RWPE2 (cell line): Measurements from ENCODE around the gene CA5A.
A peak's percentile ranks its signal among the peaks of the same experiment; 100 is the strongest.

ENCODE experiments used
- ATAC-seq: fragments of 200-7000 bp; cut with Tn5 transposase; 3 replicates; pipeline ENCODE4 v1.9.1; 2021; ENCODE audit warnings: low read depth
- DNase-seq: peaks from one replicate; pipeline ENCODE4 v3.0.0-alpha.2; 2020; ENCODE audit warnings: low spot score
- H3K27ac ChIP-seq: fragments of 450-650 bp; 2 replicates; pipeline ENCODE4 v1.5.1; 2017; ENCODE audit warnings: mild to moderate bottlenecking; ENCODE audit not compliant: poor library complexity, severe bottlenecking
- H3K27me3 ChIP-seq: fragments of 250-450 bp; sonication (Bioruptor Pico); 2 replicates; pipeline ENCODE4 v1.5.1; 2021; ENCODE audit warnings: mild to moderate bottlenecking, moderate library complexity; ENCODE audit not compliant: insufficient read depth, poor library complexity, severe bottlenecking
- H3K36me3 ChIP-seq: fragments of 250-450 bp; sonication (Bioruptor Pico); 2 replicates; pipeline ENCODE4 v1.5.1; 2020; ENCODE audit warnings: low read depth, mild to moderate bottlenecking, moderate library complexity
- H3K4me1 ChIP-seq: fragments of 250-450 bp; sonication (Bioruptor Pico); 2 replicates; pipeline ENCODE4 v1.5.1; 2021; ENCODE audit warnings: mild to moderate bottlenecking, moderate library complexity; ENCODE audit not compliant: insufficient read depth, poor library complexity, severe bottlenecking
- H3K4me3 ChIP-seq: fragments of 250-450 bp; sonication (Bioruptor Pico); 2 replicates; pipeline ENCODE4 v1.5.1; 2021; ENCODE audit warnings: mild to moderate bottlenecking, moderate library complexity; ENCODE audit not compliant: severe bottlenecking
- H3K9me3 ChIP-seq: fragments of 250-450 bp; sonication (Bioruptor Pico); 2 replicates; pipeline ENCODE4 v1.5.1; 2021; ENCODE audit warnings: mild to moderate bottlenecking, moderate library complexity; ENCODE audit not compliant: severe bottlenecking
- TF ChIP-seq, protein P1 (sequence below): fragments of 450-650 bp; IDR thresholded peaks from one replicate; pipeline ENCODE4 v1.5.1; 2017; ENCODE audit warnings: mild to moderate bottlenecking, moderate library complexity; ENCODE audit not compliant: poor library complexity, severe bottlenecking

Gene CA5A

DNA sequence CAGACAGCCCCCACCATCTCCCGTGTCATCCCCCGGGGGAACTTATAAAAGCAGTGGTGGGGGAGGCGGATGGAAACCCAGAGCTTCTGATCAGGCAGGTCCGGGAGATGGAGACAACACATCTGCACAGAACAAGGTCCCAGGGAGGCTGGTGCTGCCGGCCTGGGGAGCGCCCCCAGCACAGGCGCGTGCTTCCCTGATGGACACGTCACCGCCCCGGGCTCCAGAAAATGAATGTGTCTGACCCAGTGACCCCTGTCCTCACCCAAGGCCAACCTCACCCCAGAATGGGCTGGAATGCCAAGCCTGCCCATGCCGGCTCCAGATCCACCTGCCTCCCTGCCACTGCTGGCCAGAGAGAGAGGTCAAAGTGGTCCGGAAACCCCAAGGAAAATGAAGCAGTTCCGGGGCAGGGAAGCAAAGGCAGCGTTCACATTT is 79.5 kb downstream of the CA5A start:
- Histone ChIP-seq H3K27me3 (no peaks in the 10 kb centered on the region), H3K36me3 (peaks cover 93% of the 10 kb centered on the region), H3K9me3 (no peaks in the 10 kb centered on the region), H3K4me1 (peaks cover 78% of the 10 kb centered on the region), H3K4me3 (peak overlapping the region; percentile 1), H3K27ac (peak overlapping the region; percentile 98)
- no peak for ATAC-seq
- TF ChIP-seq, protein P1, sequence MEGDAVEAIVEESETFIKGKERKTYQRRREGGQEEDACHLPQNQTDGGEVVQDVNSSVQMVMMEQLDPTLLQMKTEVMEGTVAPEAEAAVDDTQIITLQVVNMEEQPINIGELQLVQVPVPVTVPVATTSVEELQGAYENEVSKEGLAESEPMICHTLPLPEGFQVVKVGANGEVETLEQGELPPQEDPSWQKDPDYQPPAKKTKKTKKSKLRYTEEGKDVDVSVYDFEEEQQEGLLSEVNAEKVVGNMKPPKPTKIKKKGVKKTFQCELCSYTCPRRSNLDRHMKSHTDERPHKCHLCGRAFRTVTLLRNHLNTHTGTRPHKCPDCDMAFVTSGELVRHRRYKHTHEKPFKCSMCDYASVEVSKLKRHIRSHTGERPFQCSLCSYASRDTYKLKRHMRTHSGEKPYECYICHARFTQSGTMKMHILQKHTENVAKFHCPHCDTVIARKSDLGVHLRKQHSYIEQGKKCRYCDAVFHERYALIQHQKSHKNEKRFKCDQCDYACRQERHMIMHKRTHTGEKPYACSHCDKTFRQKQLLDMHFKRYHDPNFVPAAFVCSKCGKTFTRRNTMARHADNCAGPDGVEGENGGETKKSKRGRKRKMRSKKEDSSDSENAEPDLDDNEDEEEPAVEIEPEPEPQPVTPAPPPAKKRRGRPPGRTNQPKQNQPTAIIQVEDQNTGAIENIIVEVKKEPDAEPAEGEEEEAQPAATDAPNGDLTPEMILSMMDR, result no peak
- peak; percentile 75 for DNase-seq

DNA sequence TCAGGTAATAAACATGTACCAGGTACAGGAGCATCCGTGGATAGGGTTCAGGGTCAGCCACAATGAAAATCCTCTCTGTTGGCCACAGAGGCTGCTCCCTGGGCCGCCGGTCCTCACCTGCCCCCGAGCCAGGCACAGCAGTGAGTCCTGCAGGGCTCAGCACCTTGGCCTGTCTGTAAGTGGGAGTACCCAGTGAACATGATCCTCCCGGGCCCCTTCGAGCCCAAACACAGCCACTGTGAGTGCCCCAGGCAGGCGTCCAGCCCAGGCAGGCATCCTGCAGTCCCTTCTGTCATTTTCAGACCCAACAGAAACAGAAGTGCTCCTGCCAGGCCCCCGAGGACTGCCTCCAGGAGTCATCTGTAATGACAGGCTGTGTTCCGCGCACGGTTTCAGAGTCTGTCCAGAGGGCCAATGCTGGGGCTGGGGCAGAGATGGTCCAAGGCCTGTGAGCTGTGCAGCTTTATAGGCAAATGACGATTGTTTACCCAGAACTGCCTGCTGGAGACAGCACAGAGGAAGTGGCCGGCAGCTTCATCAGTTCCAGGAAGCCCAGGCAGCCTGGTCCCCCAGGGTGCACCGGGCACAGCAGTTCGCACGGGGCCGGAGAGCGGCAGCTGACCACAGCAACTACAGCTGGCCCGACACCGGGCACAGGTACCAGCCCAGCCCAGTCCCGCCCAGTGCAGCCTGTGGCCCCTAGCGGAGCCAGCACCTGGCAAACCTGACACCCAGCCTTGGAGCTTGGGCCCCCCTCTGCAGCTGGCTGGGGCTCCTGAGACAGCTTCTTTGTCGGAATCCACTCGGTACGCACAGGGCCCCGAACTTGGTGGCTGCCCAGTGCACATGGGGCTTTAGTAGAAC is 80.2 kb downstream of the CA5A start:
- Histone ChIP-seq H3K4me1 (peaks cover 82% of the 10 kb centered on the region), H3K27ac (peak overlapping the region; percentile 98)
- DNase-seq, result peak; percentile 72

DNA sequence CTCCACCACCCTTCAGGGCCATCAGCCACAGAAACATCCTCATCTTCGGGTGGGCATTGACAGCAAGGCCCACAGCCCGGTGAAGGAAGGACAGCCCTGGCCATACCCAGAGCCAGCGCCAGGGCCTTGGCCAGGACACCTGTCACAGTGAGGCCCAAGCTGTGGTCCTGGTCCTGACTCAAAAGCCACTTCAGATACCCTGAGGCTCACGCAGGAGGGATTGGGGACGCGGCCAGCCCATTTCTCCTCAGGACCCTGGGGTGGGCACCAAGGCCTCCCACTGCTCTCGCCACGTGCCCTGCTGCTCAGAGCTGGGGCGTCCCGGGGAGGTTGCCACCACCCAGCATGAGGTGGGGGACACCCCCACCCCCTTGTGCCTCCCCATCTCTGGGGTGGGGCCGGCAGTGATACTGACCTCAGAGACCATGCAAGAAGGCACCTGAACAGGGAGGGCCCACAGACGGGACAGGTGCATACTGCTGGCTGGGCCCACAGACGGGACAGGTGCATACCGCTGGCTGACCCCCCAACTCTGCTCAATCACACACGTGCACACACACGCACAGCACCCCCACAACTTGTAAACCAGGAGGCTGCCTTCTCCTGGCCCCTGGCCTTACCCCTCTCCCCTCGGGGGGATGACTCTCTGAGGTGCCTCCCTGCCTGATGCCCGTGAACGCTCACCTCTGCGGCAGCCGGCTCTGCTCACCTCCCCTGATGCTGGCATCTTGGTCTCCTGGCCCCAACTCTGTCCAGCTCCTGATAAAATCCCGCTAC is 81.2 kb downstream of the CA5A start:
- Histone ChIP-seq H3K4me3 (no peak overlapping the region), H3K27me3 (no peaks in the 10 kb centered on the region), H3K9me3 (no peaks in the 10 kb centered on the region), H3K4me1 (peaks cover 83% of the 10 kb centered on the region), H3K36me3 (peaks cover 93% of the 10 kb centered on the region), H3K27ac (peak overlapping the region; percentile 98)
- TF ChIP-seq, protein P1, result no peak
- DNase-seq, result peak; percentile 77
- peak; percentile 1; the same call in 1 of the 3 replicates for ATAC-seq

More for the DNA sequence above, 80.2 kb downstream of the CA5A start:
- Histone ChIP-seq H3K36me3 (peaks cover 93% of the 10 kb centered on the region), H3K9me3 (no peaks in the 10 kb centered on the region), H3K27me3 (no peaks in the 10 kb centered on the region), H3K4me3 (peak overlapping the region; percentile 1)
- ATAC-seq, result peak; percentile 2
- TF ChIP-seq, protein P1, result no peak

DNA sequence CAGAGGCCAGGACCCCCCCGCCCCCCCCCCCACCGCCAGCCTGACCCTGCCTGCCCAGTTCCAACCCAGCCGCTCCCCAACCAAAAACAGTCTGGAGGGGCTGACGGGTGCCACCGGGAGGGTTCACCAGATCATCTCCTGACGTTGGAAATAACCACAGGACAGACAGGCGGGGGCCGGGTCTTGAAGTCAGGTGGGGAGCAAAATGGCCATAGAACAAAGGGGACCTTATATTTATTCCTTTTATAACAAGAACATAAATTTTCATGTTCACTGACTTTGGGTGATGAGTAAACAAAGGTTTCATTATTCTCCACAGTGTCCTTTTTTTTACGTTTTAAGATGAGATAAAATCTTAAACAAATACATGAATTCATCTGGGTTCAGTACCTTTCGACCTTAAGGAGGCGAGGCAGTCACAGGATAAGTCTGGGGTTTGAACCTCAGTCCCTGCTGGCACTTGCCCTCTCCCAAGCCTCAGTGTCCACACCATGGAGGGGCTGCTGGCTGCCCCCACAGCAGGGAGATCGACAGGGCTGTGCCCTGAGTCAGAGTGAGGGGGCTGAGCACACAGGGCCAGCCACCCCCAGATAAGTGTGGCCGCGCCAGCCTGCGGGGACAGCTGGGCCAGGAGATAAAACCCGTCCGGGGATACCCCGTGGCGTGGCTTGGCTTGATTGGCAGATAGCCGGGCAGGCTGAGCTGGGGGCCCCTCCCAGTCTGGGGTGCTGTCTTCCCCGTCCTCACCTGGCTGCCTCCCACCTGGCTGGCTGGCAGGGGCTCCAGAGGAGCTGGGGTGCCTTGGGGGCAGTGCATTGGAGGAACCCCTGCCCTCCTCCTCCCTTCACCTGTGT is 82.0 kb downstream of the CA5A start:
- DNase-seq (peak; percentile 91), ATAC-seq (peak; percentile 26)
- Histone ChIP-seq H3K9me3 (no peaks in the 10 kb centered on the region), H3K36me3 (peaks cover 93% of the 10 kb centered on the region), H3K4me1 (peaks cover 75% of the 10 kb centered on the region), H3K27ac (peak overlapping the region; percentile 98), H3K4me3 (no peak overlapping the region), H3K27me3 (no peaks in the 10 kb centered on the region)
- TF ChIP-seq, protein P1, result no peak
